Middle frontal gyrus (tissue), 1 donor: ENCODE measurements around the gene GJC1.
"Not testable (repeated sequence)": the region's sequence is repeated elsewhere in the genome, so short reads cannot be mapped to it uniquely, and the experiment has no call there.

ENCODE experiments used
- DNase-seq: peaks from one replicate; pipeline ENCODE4 v3.0.0-alpha.2; 2015; ENCODE audit warnings: low spot score; ENCODE audit errors: extremely low spot score

Gene GJC1

GRCh38 chr17:44846206-44846605 lies 16.1 kb upstream of the GJC1 start:
- no peak for DNase-seq

GRCh38 chr17:44844390-44844830 lies 14.3 kb upstream of the GJC1 start:
- no peak for DNase-seq

- DNase-seq = no peak
Measured at GRCh38 chr17:44842748-44843147, 12.7 kb upstream of the GJC1 start.

GRCh38 chr17:44840936-44841335 lies 10.8 kb upstream of the GJC1 start:
- no peak for DNase-seq

- no peak for DNase-seq
Measured at GRCh38 chr17:44840274-44840673, 10.2 kb upstream of the GJC1 start.

- DNase-seq = no peak
Measured at GRCh38 chr17:44837196-44837595, 7.1 kb upstream of the GJC1 start.

- DNase-seq = no peak
Measured at GRCh38 chr17:44832805-44833204, 2.7 kb upstream of the GJC1 start.

- DNase-seq = no peak
Measured at GRCh38 chr17:44831371-44831770, 1.3 kb upstream of the GJC1 start.

GRCh38 chr17:44830359-44831288 lies 537 bp upstream of the GJC1 start:
- DNase-seq = no peak

- no peak for DNase-seq
Measured at GRCh38 chr17:44828919-44829522, 1.1 kb downstream of the GJC1 start.

GRCh38 chr17:44827863-44828262 lies 2.2 kb downstream of the GJC1 start:
- no peak for DNase-seq

- DNase-seq = no peak
Measured at GRCh38 chr17:44826123-44826790, 3.8 kb downstream of the GJC1 start.

GRCh38 chr17:44825236-44825635 lies 4.9 kb downstream of the GJC1 start:
- DNase-seq = not testable (repeated sequence)

- no peak for DNase-seq
Measured at GRCh38 chr17:44820631-44821212, 9.4 kb downstream of the GJC1 start.

GRCh38 chr17:44818508-44818907 lies 11.6 kb downstream of the GJC1 start:
- DNase-seq = not testable (repeated sequence)

- DNase-seq = no peak
Measured at GRCh38 chr17:44812263-44812662, 17.8 kb downstream of the GJC1 start.

GRCh38 chr17:44808656-44809388 lies 21.3 kb downstream of the GJC1 start:
- DNase-seq = not testable (repeated sequence)

- DNase-seq = no peak
Measured at GRCh38 chr17:44808156-44808555, 21.9 kb downstream of the GJC1 start.

- DNase-seq = no peak
Measured at GRCh38 chr17:44807817-44808155, 22.3 kb downstream of the GJC1 start.

GRCh38 chr17:44807093-44807816 lies 22.8 kb downstream of the GJC1 start:
- no peak for DNase-seq
